ENCODE data around the gene HIBCH. TPM values are rescaled to one million over a fixed set of nuclear protein-coding genes. Genes with fewer than 3 reads are reported as not detected.
A peak's percentile ranks its signal among the peaks of the same experiment; 100 is the strongest.

The HIBCH gene
- total RNA-seq, 1 donor from 2014 or later, result 23.3 TPM

GRCh38 chr2:190180313-190181122 lies 139.1 kb downstream of the HIBCH start:
- ATAC-seq (peak; percentile 90), DNase-seq (peak; percentile 83)
- intact Hi-C loops (cut with DNase I), result no loop called here
- peak overlapping the region; percentile 69 for H3K4me3 ChIP-seq
- no peaks in the 10 kb centered on the region for H3K36me3 ChIP-seq
- H3K27ac ChIP-seq, result peak overlapping the region; percentile 61
- no peaks in the 10 kb centered on the region for H3K27me3 ChIP-seq
- peak; percentile 43 for TF ChIP-seq CTCF (IDR thresholded peaks at IDR 0.05)
- H3K9me3 ChIP-seq, result no peaks in the 10 kb centered on the region
- H3K4me1 ChIP-seq, result peaks cover 10% of the 10 kb centered on the region

- TF ChIP-seq CTCF (IDR thresholded peaks at IDR 0.05), result no peak
Measured at GRCh38 chr2:190179754-190180312, 139.8 kb downstream of the HIBCH start.

GRCh38 chr2:190178066-190178722 lies 141.4 kb downstream of the HIBCH start:
- Histone ChIP-seq H3K36me3 (no peaks in the 10 kb centered on the region), H3K4me3 (no peak overlapping the region), H3K27me3 (no peaks in the 10 kb centered on the region), H3K27ac (no peak overlapping the region), H3K4me1 (peaks cover 10% of the 10 kb centered on the region), H3K9me3 (no peaks in the 10 kb centered on the region)
- intact Hi-C loops (cut with DNase I), result no loop called here
- no peak for DNase-seq
- ATAC-seq, result no peak
- no peak for TF ChIP-seq CTCF (IDR thresholded peaks at IDR 0.05)

More at GRCh38 chr2:190179754-190180312, 139.8 kb downstream of the HIBCH start:
- intact Hi-C loops (cut with DNase I), result no loop called here
- Histone ChIP-seq H3K27ac (no peak overlapping the region), H3K27me3 (no peaks in the 10 kb centered on the region), H3K4me1 (peaks cover 10% of the 10 kb centered on the region), H3K36me3 (no peaks in the 10 kb centered on the region), H3K9me3 (no peaks in the 10 kb centered on the region), H3K4me3 (peak overlapping the region; percentile 69)
- DNase-seq (no peak), ATAC-seq (no peak)

GRCh38 chr2:190177249-190178040 lies 142.2 kb downstream of the HIBCH start:
- Histone ChIP-seq H3K36me3 (no peaks in the 10 kb centered on the region), H3K4me1 (peaks cover 10% of the 10 kb centered on the region), H3K4me3 (no peak overlapping the region), H3K9me3 (no peaks in the 10 kb centered on the region), H3K27ac (no peak overlapping the region), H3K27me3 (no peaks in the 10 kb centered on the region)
- intact Hi-C loops (cut with DNase I), result no loop called here
- no peak for TF ChIP-seq CTCF (IDR thresholded peaks at IDR 0.05)
- no peak for DNase-seq
- no peak for ATAC-seq

GRCh38 chr2:190173392-190173791 lies 146.2 kb downstream of the HIBCH start:
- Histone ChIP-seq H3K4me3 (no peak overlapping the region), H3K9me3 (no peaks in the 10 kb centered on the region), H3K27ac (no peak overlapping the region), H3K36me3 (no peaks in the 10 kb centered on the region), H3K4me1 (no peaks in the 10 kb centered on the region), H3K27me3 (no peaks in the 10 kb centered on the region)
- intact Hi-C loops (cut with DNase I), result no loop called here
- ATAC-seq (no peak), DNase-seq (no peak)
- TF ChIP-seq CTCF (IDR thresholded peaks at IDR 0.05), result no peak

Data from upper lobe of right lung (tissue), 1 donor.